SU-DHL-6 (cell line): Measurements from ENCODE around the gene FLT1.

Source experiments
- EZH2phosphoT487 ChIP-seq: fragments of 200-600 bp; sonication (generic), shearing (Covaris generic); conservative IDR thresholded peaks from 2 replicates; pipeline ENCODE4 v1.6.1; 2018; ENCODE audit warnings: mild to moderate bottlenecking, antibody characterized with exemption, low read length, moderate library complexity, mixed read lengths
- TF ChIP-seq, protein P1 (sequence below): fragments of 200-600 bp; sonication (generic); IDR thresholded peaks from one replicate; pipeline ENCODE4 v1.5.1; 2017; ENCODE audit warnings: antibody characterized with exemption, mild to moderate bottlenecking, low read length, moderate library complexity; ENCODE audit not compliant: insufficient read depth, poor library complexity, severe bottlenecking

DNA sequence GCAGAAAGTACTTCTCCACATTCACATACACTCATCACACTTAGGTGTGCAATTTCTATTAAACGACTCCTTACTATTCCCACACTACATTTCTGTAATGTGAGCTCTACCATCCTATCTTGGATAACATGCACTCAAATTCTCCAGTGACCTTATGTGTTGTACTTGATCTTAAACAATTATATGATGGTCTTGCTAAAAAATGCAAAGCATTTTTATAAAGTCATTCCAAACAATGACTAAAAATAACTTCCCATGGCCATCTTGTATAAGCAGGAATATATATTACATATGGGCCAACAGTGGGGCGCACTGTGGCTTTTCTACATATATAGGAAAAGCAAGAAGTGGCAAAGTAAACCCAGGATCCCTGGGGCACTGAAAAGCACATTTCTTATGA, 155.5 kb downstream of the FLT1 start:
- TF ChIP-seq, protein P1, sequence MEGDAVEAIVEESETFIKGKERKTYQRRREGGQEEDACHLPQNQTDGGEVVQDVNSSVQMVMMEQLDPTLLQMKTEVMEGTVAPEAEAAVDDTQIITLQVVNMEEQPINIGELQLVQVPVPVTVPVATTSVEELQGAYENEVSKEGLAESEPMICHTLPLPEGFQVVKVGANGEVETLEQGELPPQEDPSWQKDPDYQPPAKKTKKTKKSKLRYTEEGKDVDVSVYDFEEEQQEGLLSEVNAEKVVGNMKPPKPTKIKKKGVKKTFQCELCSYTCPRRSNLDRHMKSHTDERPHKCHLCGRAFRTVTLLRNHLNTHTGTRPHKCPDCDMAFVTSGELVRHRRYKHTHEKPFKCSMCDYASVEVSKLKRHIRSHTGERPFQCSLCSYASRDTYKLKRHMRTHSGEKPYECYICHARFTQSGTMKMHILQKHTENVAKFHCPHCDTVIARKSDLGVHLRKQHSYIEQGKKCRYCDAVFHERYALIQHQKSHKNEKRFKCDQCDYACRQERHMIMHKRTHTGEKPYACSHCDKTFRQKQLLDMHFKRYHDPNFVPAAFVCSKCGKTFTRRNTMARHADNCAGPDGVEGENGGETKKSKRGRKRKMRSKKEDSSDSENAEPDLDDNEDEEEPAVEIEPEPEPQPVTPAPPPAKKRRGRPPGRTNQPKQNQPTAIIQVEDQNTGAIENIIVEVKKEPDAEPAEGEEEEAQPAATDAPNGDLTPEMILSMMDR = no peak
- TF ChIP-seq EZH2phosphoT487 = no peak
